HG03159 (cell line): ENCODE results near the gene LYL1.
"Not testable (repeated sequence)": the region's sequence is repeated elsewhere in the genome, so short reads cannot be mapped to it uniquely, and the experiment has no call there.

ENCODE experiments used
- ATAC-seq: cut with Tn5 transposase; IDR thresholded peaks from one replicate; pipeline ENCODE4 v1.9.1; 2021; ENCODE audit warnings: mild to moderate bottlenecking, moderate library complexity; ENCODE audit not compliant: unreplicated experiment

Gene LYL1

DNA sequence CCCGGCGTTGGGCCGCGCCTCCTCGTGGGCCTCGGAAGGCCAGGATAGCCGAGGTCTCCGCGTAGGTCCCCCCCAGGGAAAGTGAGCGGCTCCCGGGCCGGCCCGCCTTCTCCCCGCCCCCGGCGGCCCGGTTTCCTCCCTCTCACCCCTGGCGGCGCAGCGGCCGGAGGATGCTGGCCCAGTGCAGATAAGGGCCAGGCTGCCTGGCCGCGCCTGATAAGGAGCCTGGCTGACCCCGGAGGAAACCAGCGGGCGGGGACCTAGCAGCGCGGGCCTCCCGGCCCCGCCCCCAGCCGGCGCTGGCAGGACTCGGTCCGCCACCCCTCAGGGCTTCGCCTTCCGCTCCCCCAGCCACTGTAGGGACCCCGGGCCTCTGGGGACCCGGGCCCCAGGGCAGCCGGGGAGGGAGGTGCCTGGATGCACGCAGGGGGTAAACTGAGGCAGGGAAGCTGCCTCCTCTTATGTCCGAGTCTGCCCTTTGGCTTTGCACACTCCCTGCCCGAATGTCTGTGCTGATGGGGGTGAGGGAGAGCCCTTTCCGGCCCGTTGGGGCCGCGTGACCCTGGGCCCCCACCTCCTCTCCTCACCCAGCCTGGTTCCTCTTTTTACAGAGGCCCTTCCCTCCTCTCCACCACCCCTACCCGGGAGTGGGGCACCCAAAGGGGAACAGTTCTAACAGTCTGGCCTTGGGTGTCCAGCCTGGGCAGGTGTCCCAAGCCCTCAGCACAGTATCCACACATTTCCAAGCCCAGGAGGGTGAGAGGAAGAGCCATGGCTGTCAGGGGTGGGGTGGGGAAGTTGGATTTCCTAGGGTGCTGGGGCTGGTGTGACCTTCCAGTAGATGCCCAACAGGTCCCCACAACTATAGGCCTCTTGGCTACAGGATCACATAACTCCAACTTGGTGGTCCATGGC, at the start of gene LYL1:
TSS of gene LYL1 (minus strand) at position 193 of the 915 bp plus-strand sequence. CDS start 1,687 bp downstream, outside the sequence.
- ATAC-seq: no peak

DNA sequence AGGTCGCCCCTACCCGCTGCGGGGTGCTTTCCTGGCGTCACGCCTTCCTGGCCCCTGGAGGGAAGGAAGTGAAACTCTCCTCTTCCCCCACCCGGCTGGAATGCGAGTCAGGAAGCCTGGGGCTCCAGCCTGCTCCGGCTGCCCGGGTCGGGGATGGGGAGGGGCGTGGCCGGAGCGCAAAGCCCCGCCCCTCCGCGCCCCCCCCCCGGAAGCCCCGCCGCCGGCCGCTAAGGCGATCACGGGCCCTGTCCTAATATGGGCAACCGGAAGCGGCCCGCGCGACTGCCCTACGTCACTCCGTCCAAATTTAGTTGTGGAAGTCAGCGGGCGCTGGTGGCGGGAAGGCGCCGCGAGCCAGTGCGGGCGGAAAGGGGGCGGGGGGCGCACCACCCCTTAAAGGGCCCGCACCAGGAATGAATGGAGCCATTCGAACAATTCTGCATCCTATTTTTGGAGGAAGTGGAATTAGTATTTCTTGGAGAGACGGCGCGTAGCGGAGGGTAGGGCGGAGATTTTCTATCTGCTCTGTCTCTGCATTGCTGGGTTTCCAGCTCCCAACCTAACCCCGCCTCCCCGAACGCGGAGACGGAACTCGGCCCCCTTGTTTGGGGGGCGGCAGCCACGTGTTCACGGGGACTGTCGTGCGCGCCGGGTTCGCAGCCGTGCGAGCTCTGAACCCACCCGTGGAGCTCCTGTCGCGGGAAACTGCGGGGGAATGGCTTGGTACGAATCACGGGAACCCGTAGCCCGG, 49.1 kb upstream of the LYL1 start:
- ATAC-seq: peak; percentile 32

DNA sequence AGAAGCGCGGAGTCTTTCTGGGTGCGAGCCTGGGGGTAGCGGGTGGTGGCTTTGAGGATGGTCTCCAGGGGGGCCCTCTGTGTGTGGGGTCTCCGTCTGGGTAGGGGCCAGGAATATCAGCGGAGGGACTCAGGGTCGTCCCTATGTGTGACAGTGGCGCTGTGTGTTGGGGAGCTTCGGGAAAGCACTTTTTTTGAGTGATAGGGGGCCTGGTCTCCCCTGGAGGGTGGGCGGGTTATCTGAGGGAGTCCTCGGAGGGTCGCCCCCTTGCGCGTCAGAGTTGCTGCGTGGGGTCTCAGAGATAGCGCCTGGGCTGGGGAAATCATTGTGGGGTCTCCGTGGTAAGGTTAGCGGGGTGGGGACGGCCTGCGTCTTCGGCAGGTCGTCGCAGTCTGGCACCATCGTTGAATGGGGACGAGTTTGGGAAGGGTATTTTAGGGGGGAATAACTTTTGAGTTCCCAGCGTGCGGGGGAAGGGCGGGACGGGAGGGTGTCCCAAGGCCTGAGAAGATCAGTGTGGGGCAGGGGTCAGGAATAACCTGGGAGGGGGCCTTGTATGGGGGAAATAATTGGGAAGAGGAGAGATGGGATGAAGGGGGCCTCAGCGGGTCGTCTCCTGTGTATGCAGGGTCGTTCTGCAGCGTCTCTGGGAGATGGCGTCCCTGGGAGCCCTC, 48.4 kb upstream of the LYL1 start:
- ATAC-seq: no peak

DNA sequence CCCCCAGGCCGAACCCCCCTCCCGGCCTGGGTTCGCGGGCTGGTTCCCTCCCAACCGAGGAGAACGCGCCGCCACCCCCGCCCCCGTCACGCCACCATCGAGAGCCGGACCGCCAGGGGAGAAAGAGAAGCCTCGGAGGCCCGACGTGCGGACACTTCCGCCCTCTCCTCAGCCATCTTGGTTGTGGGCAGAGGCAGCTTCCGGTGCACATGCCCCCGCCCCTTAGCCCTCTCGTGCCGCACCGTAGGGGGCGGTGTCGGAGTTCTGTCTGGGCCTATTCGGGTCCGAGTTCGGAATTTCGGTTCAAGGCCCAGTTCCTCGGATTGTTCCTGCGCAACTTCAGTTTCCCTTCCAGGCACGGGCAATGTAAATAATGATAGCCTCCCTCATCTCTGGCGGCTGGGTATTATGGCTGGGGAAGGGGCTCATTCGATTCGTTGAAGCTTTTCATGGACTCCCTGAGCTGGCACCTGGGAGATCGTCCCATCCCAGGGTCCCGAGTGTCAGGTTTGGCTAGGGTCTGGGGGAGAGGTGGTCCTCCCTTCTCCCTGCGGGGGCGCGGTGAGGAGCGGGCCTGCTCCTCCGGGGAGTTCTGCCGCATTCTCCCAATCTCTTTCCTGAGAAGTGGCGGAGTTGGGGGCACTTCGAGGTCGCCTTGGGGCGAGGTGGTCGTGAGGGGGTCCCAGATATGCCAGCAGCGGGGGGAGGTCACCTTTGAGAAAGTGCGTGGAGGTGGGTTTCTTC, 47.7 kb upstream of the LYL1 start, which contains the start of the genes IER2 and STX10:
TSS of gene IER2 (plus strand) at position 225 of the 744 bp plus-strand sequence. CDS start 2,776 bp downstream, outside the sequence.
TSS of gene STX10 (minus strand) at position 189 of the 744 bp plus-strand sequence. CDS start 202 bp downstream, outside the sequence.
- ATAC-seq: peak; percentile 37

DNA sequence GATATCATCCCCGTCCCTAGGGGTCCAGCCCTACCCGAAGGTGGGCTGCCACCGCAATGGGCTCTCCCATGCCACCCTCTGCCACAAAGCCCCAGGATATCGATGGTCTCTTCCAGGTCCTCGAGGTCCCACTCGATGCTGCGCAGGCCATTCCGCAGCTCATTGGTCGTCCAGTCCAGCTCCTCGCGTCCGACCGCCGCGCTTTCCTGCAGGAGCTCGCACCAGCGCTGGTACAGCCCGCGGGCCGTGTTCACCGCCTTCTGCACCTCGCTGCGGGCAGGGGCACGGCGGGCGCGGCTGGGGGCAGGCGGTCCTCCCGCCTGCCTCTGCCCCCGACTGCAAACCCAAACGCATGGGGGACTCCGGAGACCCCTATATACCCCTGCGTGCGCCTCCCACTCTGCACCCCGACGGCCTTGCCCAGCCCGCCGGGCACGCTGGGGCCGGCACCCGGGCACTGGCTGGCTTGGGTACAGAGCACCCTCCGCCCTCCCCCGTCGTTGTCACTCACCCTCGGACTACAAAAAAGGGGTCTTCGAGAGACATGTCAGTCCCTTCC, 47.0 kb upstream of the LYL1 start:
- ATAC-seq: no peak

DNA sequence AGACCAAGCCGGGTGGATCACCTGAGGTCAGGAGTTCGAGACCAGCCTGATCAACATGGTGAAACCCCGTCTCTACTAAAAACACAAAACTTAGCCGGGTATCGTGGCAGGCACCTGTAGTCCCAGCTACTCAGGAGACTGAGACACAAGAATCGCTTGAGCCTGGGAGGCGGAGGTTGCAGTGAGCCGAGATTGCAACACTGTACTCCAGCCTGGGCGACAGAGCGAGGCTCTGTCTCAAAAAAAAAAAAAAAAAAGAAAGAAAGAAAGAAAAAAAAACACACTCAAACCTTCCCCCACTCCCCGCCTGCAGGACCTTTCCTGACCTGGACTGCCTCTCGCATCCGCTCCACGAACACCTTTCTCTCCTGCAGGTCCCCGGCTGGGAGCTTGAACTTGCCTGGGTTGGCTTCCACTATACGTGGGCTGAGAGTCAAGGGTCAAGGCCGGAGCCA, 46.5 kb upstream of the LYL1 start:
- ATAC-seq: not testable (repeated sequence)

DNA sequence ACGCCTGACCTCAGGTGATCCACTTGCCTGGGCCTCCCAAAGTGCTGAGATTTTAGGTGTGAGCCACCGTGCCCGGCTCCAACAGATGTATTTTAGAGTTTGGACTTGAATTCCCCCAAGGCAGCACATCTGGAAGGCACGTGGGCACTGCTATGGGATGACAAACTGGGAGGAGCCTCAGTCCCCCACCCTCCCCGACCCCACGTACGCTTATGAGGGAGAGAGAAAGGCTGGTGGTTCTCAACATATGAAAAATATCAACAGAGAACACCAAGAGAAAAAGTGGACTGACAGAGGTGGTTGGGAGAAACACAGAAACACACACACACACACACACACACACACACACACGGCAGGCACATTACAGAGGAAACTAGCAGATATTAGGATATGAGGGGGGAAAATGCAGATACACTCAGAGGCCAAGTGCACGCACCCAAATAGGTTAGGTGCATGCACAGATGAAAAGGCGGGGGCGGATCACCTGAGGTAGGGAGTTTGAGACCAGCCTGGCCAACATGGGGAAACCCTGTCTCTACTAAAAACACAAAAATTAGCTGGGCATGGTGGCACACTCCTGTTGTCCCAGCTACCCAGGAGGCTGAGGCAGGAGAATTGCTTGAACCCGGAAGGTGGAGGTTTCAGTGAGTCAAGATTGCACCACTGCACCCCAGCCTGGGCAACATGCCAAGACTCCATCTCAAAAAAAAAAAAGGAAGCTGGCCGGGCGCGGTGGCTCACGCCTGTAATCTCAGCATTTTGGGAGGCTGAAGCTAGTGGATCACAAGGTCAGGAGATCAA, 44.3 kb upstream of the LYL1 start:
- no peak for ATAC-seq

DNA sequence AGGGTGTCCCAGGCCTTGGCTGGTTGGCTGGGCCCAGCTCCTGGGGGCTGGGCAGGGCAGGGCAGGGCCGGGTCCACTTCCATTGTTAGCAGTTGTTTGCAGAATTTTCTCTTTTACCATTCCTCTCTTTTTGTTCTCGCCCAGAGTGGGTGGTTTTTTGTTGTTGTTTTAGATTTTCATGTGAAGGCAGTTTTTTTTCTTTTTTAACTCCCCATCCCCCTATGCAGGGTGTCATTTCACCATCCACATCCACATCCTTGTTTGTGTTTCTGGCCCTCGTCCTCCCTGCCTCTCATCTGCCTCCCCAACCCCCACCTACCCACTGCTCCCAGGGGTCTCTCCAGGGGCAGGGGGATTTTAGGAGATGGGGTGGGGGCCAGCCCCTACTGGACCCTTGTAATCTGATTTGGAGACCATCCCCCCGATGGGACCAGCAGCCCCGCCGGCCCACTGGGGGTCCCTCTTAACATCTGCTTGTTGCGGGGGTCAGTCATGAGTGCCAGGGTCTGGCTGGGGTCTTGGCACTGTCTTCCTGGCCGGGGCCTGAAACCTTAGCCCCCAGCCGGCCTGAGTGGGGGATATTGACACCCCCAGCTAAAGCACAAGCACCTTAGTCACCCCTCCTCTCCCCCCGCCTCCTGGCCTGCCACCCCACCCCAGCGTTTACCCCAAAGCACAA, 37.1 kb upstream of the LYL1 start:
- no peak for ATAC-seq

DNA sequence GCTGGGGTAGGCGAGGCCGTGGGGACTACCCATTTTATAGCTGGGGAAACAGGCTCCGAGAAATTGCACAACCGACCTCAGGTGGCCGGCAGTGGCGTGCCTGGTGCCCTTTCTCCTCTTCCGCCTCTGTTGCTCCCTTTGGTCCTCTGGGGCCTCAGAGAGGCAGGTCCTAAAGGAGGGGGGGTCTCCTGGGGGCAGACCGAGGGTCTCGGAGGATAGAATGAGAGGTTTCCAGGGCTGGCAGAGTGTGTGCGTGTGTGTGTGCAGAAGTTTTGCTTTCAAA, 36.2 kb upstream of the LYL1 start:
- no peak for ATAC-seq

DNA sequence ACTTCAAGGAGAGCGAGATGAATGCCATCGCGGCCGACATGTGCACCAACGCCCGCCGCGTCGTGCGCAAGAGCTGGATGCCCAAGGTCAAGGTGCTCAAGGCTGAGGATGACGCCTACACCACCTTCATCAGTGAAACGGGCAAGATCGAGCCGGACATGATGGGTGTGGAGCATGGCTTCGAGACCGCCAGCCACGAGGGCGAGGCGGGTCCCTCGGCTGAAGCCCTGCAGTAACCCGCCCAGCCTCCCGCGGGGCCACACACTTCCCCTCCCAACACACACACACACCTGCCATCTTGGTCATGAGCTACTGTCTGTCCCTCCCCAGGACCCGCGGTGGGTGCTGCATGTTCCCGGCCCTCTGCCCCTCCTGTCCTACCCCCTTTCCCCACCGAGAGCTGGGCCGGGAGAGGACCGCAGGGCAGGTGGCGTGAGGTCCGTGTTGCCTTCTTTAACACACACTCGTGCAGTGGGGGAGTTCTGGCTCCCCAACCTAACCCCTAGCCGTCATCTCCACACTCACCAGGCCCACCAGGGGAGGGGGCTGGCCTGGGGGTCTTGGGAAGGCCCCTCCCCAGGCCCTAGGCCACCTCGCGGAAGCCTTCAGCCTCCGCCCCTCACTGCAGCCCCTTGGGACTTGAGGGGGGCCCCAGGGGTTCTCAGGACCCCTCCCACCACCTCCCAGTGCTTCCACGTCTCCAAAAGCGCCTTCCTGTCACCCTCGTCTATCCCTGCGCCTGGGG, 35.7 kb upstream of the LYL1 start:
- ATAC-seq: no peak

DNA sequence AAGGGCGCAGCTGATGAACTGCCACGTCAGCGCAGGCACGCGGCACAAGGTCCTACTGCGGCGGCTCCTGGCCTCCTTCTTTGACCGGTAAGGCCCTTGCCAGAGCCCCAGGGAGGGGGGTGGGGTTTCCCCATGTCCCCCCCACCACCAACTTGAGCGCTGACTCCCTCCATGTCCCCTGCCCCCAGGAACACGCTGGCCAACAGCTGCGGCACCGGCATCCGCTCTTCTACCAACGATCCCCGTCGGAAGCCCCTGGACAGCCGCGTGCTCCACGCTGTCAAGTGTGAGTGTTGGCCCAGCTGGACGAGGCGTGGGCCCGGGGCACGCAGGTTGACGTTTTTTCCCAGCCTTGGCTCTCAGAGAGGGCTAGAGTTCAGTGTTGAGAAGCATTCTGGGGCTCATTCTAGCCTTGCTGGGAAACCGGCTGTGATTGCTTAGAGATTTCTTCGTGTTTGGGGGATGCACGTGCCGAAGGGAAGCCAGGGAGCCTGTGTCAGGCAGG, 34.7 kb upstream of the LYL1 start:
- no peak for ATAC-seq

DNA sequence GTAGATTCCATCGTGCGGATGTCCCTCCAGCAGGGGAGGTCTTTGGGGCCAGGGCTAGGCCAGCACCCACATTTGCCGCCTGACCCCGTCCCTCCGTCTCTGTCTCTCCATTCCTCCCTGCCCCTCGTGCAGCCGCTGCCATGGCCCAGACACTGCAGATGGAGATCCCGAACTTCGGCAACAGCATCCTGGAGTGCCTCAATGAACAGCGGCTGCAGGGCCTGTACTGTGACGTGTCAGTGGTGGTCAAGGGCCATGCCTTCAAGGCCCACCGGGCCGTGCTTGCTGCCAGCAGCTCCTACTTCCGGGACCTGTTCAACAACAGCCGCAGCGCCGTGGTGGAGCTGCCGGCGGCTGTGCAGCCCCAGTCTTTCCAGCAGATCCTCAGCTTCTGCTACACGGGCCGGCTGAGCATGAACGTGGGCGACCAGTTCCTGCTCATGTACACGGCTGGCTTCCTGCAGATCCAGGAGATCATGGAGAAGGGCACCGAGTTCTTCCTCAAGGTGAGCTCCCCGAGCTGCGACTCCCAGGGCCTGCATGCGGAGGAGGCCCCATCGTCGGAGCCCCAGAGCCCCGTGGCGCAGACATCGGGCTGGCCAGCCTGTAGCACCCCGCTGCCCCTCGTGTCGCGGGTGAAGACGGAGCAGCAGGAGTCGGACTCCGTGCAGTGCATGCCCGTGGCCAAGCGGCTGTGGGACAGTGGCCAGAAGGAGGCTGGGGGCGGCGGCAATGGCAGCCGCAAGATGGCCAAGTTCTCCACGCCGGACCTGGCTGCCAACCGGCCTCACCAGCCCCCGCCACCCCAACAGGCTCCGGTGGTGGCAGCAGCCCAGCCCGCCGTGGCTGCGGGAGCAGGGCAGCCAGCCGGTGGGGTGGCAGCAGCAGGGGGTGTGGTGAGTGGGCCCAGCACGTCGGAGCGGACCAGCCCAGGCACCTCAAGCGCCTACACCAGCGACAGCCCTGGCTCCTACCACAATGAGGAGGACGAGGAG, 32.7 kb upstream of the LYL1 start:
- ATAC-seq: no peak

DNA sequence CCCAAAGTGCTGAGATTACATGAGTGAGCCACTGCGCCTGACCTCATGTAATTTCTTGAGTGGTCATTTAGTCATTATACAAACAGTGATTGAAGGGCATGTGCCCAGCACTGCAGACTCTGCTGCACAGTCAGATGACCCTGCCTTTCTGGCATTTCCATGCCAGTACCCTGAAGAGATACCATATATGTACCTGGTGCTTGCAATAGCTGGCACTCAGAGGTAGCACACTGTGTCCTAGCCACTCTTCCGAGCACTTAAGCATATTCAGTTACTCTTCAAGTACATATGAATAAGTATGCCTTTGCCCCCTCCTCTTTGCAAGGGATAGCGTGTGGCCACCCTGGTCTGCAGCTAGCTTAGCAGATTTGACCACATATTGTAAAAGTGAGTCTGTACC, 32.0 kb upstream of the LYL1 start:
- ATAC-seq: no peak

DNA sequence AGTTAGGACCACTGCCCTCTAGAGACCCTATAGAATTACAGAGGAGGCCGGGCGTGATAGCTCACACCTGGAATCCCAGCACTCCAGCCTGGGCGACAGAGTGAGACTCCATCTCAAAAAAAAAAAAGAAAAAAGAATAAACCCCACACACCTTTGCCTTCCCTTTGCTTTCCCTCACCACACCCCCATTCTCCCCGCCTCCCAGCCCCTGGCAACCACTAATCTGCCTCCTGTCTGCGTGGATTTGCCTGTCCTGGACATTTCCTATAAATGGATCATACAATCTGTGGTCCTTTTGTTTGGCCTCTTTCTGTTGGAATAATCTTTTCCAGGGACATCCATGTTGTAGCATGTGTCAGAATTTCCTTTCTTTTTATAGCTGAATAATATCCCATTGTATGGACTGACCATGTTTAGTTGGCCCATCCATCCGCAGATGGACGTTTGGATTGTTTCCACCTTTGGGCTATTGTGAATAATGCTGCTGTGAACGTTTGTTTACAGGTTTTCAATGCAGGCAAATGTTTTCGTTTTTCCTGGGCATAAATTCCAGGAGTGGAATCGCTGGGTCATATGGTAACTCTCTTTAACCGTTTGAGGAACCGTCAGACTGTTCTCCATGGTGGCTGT, 30.7 kb upstream of the LYL1 start:
- ATAC-seq: no peak

DNA sequence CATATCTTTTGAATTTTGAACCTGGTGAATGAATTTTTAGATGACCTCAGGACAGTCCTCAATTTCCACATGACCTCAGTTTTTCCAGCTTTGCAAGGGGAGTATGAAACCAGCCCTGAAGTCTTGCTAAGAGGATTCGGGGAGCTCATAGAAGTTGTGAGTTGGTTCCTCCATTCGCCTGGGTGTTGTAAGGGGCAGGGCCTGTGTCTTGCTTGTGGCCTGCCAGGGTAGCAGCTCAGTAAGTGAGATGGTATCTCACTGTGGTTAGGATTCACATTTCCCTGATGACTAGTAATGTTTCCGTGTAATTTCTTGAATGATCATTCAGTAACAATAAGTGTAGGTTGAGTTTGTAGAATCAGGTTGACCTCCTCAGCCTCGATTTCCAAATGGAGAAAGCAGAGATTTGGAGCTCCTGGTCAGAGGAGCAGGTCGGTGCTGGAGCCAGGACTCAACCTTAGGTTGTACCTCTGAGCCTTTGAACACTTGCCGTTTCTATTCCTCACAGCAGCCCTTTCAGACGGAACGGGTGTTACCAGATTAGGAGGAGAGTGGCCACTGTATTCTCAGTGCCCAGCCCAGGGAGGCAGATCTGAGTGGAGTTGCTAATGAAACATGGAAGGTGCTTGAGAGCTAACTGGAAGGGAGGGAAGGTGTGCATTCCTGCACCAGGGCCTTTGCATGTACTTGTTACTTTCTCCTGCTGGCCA, 30.0 kb upstream of the LYL1 start:
- no peak for ATAC-seq
